OCI-M2 (cell line): ENCODE data around the gene IL13.

ENCODE experiments used
- DNase-seq: peaks from one replicate; lab custom pipeline; 2025; ENCODE audit not compliant: unreplicated experiment; lab: John Stamatoyannopoulos, UW

The IL13 gene

DNA sequence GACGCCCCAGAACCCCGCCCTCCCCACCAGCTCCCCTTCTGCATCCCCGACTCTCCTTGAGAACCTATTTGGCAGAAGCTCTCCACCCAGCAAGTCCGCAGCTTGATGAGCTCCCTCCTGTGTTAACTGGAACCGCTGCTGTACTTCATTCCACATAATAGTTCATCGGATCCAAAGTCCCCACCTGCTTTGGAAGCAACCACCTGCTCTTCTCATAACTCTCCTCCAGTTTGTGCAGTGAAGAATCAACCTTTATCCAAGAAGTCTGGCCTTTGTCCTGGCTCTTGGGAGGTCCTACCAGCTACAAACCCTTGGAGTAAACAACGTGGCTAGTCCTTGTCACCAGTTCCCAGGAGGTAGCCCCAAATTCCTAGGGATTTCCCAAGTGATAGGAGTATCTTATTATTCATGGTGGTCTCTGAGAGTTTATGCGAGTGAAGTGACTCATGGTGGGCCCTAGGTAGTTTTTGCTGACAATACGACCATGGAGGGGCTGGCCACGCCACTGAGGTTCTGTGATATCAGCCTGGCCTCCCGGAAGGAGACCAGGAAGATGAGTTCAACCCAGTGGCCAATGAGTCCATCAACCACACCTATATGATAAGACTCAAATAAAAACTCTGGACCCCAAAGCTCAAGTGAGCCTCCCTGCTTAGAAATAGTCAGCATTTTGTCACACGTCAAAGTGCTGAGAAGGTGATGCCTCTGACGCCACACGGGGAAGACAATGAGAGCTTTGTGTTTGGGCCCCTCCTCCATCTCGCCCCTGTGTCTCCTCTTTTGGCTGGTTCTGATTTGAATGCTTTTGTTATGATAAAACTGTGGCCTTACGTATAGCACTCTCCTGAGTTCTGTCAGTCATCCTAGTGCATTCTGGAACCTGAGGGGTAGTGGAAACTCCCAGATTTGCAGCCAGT lies 12.3 kb downstream of the IL13 start:
- DNase-seq: no peak

DNA sequence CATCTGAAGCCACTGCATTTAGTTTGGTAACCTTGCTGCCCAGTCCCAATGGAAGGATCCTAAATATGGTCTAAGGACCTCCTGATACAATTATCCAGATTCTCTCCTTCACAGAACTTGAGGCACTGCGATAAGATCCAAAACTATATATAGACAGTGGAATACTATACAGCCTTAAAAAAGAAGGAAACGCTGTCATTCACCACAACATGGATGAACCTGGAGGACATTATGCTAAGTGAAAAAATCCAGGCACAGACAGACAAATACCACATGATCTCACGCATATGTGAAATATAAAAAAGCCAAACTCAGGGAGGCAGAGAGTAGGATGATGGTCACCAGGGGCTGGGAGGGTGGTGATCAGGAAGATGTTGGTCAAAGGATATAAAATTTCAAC lies 13.0 kb downstream of the IL13 start:
- DNase-seq: no peak

DNA sequence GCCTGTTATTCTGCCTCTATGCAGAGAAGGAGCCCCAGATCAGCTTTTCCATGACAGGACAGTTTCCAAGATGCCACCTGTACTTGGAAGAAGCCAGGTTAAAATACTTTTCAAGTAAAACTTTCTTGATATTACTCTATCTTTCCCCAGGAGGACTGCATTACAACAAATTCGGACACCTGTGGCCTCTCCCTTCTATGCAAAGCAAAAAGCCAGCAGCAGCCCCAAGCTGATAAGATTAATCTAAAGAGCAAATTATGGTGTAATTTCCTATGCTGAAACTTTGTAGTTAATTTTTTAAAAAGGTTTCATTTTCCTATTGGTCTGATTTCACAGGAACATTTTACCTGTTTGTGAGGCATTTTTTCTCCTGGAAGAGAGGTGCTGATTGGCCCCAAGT lies 15.5 kb downstream of the IL13 start:
- DNase-seq: no peak

DNA sequence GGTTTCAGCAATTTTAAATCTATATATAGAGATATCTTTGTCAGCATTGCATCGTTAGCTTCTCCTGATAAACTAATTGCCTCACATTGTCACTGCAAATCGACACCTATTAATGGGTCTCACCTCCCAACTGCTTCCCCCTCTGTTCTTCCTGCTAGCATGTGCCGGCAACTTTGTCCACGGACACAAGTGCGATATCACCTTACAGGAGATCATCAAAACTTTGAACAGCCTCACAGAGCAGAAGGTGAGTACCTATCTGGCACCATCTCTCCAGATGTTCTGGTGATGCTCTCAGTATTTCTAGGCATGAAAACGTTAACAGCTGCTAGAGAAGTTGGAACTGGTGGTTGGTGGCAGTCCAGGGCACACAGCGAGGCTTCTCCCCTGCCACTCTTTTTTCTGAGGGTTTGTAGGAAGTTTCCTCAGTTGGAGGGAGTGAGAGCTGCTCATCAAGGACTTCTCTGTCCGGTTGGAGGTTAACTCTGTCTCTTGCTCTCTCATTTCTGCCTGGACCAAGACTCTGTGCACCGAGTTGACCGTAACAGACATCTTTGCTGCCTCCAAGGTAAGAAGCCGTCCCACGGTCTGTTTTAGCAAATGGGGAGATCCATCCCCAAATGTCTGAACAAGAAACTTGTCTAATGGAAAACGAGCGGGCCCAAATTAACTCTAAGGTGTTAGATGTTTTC lies 16.1 kb downstream of the IL13 start, which contains the start of gene IL4:
IL4 (plus strand) TSS at position 51 of the 692 bp plus-strand sequence; CDS start at position 113, 62 bp downstream.
- no peak for DNase-seq

DNA sequence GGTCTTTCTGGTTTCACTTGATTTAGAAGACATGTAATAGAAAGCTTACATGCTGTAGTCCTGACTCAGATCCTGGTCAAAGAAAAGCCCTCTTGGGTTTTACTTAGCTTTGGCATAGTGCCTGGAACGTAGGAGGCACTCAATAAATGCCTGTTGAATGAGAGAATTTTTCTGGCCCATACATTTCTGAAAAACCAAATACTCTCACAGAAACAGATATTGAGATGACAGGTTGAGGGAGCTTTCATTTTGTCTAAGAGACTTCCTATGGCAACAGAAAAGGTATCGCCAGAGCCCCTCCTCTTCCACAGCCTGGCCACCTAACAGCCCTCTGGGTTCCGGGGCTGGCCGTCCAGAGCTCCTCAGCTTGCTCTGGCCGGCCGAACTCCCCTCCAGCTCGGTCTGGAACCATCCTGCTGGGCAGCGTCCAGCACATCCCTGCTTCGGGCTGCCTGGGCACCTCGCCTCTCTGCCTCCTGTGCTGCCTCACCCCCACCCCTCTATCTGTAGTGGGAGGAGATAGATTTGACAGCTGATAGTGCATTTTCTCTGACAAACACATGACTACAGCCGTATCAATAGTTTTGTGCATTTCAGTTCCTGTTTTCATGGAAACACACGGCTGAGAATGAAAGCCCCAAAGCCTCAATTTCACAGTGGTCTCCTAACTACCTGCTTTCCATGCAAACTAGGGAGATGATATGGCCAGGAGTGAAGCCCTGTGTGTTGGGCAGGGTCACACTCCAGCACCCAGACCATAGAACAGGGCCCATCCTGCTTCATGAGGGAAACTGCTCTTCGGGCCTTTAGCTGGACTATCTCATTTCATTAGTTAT lies 16.9 kb downstream of the IL13 start:
- no peak for DNase-seq

DNA sequence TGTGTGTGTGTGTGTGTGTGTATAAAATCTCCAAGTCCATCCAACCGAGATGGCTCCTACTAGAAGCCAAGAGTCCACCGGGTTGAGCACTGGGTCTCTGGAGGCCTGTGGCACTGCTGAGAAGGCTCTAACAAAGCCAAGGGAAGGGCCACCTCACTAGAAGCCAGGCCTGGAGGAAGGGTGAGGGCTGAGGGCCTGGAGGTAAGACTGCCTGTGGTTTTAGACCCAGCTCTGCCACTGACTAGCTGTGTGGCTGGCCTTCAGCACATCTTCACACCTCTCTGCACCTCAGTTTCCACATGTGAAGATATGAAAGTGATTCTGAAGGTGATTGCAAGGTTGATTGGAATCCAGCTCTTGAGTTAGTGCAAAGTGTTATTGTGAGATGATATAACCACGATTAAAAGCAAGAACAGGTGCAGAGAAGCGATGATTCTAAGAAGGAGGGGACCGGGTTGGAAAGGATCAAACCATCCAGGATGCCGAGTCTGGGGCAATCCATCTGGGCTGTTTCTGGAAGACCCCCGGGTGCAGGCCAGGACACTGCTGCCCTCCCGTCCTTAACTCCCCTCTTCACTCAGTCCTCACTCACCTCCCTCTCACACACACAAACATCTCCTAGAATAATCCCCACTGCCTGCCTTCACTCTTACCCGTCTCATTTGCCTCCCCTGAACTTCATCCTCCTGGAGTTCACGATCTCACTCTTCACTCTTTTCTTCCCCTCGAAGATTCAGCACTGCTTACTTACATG lies 18.1 kb downstream of the IL13 start:
- no peak for DNase-seq

DNA sequence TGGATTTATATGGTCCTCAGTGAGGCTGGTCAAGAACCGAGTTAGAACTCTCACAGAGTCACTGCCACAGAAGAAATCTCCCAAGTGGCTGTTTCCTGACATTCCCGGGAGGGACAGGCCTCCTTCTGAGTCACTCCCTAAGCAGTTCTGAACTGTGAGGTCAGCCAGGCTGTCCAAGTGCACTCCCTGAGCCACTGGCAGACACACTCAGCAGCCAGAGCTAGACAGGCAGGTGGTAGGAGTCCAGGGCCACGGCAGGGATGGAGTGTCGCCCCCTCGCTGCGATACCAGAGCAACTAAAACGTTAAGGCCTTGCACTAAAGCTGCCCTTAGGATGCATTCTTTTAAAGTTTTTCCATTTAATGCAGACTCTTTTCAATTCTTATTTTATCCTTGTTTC lies 19.2 kb downstream of the IL13 start:
- DNase-seq: no peak

DNA sequence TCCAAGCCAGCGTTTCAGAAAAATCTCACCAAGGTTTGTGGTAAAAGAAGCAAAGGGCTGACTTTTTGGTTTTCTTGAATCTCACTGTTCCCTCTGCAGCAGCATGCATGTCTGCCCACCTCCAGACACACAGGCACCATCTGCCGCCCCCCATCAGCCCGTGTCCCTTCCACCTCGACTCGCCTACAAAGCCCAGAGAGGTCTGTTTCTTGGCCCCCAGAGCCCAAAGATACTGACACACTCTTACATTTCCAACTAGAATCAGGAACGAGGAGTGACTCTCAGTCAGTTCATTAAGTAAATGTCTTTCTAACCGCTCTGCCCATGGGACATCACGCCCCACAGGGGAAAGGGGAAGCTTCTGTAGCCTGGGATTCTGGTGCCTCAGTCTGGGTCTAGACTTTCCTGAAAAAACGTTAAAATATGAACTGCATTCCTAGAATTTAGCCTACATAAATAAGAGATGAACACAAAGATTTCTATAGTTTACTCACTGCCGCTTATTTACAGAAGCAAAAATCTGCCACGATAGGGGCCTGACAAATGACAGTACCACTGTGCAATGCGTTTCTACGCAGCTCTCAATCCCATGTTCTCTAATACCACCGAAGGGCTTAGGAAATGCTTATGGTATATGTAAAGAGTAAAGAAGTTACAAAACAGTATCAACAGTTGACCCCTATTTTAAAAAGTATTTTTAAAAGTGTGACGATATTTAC lies 19.9 kb downstream of the IL13 start:
- DNase-seq: no peak

DNA sequence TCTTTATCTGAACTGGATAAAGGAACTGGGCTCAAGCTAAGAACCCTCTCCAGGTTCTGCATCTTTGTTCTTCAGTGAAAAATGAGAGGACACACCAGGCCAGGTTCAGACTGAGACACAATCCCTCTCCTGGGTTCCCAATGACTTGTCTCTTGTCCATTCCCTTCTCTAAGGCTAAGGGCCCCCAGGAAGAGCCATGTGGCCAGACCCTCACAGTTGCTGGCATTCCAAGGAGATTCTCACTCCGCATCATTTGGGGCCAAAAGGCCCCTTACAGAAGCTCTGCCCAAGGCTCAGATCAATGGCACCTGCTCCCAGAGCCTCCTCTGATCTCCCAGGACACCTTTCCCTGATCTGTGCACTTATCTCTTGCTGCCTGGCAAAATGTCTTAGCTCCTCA lies 20.8 kb downstream of the IL13 start:
- DNase-seq: no peak

DNA sequence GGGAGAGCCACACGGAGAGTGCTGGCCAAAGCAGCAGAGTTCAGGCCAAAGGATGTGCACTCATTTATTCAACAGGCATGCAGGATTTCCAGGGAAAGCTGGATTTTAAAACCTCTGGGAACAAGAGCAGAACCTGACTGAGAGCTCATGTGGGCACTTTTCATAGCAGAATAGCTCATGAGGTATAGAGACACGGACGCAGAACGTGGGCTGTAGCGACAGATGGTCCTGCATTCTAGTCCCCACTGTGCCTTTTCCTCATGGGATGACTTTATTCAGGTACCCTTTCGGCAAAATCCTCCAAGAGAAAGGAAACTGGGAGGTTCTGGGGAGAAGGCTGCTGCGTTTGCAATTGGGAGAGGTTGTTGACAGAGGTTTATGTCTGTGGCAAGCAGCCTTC lies 21.2 kb downstream of the IL13 start:
- DNase-seq: no peak

DNA sequence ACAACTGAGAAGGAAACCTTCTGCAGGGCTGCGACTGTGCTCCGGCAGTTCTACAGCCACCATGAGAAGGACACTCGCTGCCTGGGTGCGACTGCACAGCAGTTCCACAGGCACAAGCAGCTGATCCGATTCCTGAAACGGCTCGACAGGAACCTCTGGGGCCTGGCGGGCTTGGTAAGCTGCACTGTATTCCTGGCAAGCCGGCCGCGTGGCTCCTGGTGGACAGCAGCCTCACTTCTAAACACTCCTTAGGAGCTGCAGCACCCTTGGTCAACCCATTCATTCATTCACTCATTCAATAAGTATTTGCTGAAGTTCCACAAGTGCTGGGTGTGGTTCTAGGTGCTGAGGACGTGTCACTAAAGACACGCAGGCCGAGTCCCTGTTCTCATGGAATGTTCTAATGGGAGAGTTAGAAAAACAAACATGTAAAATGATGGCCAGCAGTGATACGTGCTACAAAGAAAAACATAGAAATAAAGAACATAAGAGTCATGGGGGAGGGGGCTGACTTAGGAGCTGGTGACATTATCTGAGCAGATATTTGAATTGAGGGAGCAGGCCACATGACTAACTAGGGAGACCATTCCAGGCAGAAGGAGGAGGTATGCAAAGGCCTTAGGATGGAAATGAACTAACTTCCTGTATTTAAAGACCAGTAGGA lies 21.9 kb downstream of the IL13 start:
- DNase-seq: no peak

DNA sequence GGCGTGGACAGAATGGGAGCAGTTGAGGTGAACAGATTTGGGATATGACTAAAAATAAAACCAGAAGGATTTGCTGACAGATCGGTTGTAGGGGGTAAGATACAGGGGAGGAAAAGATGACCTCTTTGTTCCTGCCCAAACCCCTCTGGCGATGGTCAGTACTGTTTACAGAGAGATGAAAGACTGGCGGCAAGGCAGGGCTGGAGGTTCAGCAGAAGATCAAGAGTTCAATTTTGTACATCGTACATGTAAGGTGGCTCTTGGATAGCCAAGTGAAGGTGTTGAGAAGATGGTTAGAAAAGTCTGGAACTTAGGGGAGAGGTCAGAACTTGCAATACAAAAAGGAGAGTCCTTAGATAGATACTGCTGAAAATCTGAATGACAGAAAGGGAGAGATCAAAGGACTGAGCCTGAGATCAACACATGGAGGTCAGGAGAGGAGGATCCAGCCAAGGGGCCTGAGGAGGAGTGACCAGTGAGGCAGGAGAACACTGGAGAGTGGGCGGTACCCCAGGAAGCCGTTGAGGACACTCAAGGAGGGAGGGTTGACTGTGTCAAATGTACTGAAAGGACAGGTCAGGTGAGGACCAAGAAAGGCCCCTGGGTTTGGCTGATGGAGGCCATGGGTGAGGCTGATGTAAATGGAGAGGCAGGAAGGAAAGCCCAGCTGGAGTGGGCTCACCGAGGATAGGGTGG lies 23.0 kb downstream of the IL13 start:
- DNase-seq: no peak

DNA sequence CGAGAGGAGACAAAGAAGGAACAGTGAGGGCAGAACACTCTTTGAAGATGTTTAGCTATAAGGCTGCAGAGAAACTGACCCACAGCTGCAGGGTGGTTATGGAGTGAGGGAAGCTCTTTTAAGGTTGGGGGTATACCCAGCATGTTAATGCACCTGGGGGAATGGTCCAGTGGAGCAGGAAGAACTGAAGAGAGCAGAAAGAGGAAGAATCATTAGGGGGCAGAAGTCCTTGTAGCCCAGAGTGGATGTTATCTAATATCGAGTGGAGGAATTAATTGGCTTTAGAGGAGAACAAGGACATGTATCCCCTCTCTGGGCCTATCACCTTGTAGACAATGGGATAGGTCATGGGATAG lies 23.5 kb downstream of the IL13 start:
- no peak for DNase-seq

DNA sequence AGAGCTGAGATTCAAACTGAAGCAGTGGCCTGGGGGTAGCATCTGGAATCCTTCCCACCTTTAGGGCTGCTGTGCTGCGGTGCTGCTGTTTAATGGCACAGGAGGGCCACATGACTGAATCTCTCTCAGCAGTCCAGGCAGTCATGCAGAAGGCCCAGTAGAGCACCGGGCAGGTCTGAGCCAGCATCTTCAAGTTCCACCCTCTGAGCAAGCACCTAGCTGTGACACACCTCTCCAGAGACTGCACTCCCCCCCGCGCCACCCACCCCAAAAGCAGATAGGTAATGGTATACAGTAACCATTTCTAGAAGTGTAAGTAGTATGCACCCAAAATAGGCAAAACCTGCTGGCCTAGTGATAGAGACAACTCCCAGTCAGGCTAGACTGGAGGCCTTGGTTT lies 24.0 kb downstream of the IL13 start:
- no peak for DNase-seq

DNA sequence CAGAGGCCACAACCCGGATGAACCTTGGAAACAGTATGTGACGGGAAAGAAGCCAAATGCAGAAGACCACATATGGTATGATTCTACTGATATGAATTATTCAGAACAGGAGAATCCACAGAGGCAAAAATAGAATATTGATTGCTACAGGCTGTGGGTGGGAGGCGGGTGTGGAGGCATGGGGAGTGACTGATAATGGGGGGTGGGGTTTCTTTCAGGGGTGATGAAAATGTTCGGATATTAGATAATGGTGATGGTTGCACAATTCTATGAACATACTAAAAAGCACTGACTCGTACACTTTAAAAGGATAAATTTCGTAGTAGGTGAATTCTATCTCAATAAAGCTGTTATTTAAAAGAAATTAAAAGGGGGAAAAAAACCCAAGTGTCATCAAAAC lies 26.5 kb downstream of the IL13 start:
- DNase-seq: no peak

DNA sequence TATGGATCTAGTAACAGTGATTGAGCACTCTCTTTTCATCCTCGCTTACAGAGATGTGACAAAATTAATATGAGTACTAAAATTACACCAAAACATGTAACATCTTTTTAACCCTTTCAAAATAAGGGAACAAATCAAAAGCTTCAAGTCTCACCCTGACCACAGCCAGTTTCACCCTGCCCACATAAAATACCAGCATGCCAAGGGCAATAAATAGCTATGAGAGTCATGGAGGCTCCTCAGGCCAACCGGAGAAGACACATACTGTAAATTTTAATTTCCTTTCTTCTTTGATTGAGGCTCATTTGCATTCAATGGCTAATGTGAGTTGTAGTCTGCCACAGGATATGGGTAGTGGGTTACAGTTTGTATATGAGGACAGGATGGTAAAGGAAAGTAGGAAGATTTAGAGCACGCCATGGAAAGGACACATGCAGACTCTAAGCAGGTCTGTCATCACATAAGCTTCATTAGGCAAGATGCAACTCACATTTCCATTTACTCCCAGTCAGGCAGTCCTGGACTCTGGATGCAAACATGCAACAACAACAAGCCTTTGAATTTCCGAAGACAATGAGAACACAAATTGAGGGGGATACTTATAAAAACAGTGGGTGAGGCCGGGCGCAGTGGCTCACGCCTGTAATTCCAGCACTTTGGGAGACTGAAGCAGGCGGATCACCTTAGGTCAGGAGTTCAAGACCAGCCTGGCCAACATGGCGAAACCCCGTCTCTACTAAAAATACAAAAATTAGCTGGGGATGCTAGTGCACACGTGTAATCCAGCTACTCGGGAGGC lies 27.1 kb downstream of the IL13 start:
- no peak for DNase-seq

DNA sequence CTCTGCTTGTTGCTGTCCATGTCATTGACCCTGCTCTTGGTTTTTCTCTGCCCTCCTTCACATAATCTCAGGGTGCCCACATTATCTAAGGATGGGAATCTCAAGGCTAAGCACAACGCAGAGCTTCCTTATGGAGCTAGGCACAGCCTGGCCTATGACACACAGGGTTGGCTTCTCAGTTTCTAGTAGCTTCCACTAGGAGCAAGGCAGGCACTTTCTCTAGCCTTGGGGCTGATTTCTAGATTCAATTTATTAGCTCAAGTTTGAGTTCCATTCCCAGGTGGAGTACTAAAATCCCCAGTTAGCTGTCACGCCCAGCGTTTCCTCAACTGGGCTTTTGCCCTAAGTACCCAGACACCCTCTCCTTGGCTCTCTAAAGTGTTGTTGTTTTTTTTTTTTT lies 28.2 kb downstream of the IL13 start:
- DNase-seq: no peak

DNA sequence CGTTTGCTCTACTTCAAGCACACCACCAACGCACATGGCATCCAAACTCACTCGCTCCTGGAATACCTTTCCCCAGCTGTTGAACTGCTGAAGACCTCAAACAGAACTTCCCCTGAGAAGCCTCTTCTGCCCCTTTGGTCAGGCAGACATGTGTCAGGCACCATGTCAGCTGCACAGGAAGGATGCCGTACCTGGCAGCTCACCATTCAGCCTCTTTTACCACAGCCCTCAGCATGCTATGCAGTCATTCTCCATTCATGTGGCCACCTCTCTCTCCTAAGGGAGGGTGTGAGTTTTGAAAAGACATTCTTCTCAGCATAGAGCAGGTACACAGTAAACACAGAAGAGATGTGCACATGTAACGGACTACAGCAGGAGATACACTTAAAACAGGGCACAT lies 30.0 kb downstream of the IL13 start:
- DNase-seq: no peak
